ENCODE results near the gene FGF13. TPM values are rescaled to one million over a fixed set of nuclear protein-coding genes. Genes with fewer than 3 reads are reported as not detected.

Gene FGF13
- polyA plus RNA-seq (0.10 TPM in 1 of 3 replicates, not detected in the others), polyA minus RNA-seq (not detected in 3 replicates)
- not detected for polyA plus RNA-seq (2011; ENCODE audit: low read depth)
- polyA plus RNA-seq (2011; cell fraction: cytosol; rRNA removed): not detected in 2 replicates
- polyA plus RNA-seq (2011; cell fraction: nucleus; rRNA removed): not detected in 2 replicates
- polyA plus RNA-seq (2012; ENCODE audit: low replicate concordance): not detected in 2 replicates
- polyA minus RNA-seq (2011; cell fraction: cytosol; rRNA and poly(A)+ RNA removed): not detected
- not detected in 2 replicates for polyA minus RNA-seq (2011; cell fraction: nucleus; rRNA and poly(A)+ RNA removed)

- dilution Hi-C loops (cut with MboI; ENCODE audit: extremely low pct_ligation_motif_present, low sequenced_read_pairs): no loop called here
- DNase-seq (ENCODE audit: low read depth, low spot score) (no peak), FAIRE-seq (no peak)
- TF ChIP-seq EZH2 (IDR thresholded peaks at IDR 0.05; ENCODE audit: low read length): no peak
- no peak for TF ChIP-seq CTCF (optimal IDR thresholded peaks at IDR 0.05 in 1 of 3, IDR thresholded peaks at IDR 0.05 in 1 of 3, conservative IDR thresholded peaks at IDR 0.05 in 1 of 3; ENCODE audit: extremely low read depth in 1 of 3, insufficient read depth in 2 of 3, low read length in 3 of 3)
- Histone ChIP-seq H3K79me2 (ENCODE audit: control insufficient read depth, insufficient read depth, low read length) (no peaks in the 10 kb centered on the region), H3K4me2 (ENCODE audit: control insufficient read depth, extremely low read depth, insufficient read depth, low read depth, low read length) (peak within 1 kb of the TSS; percentile 16), H4K20me1 (ENCODE audit: control insufficient read depth, extremely low read depth, insufficient read depth, low read length) (no peaks in the 10 kb centered on the region), H3K27me3 (ENCODE audit: control insufficient read depth, extremely low read depth, insufficient read depth, low read length) (peaks cover 22% of the 10 kb centered on the region), H3K9ac (ENCODE audit: control insufficient read depth, extremely low read depth, insufficient read depth, low read length) (no peak within 1 kb of the TSS), H3K36me3 (ENCODE audit: control insufficient read depth in 2 of 2, extremely low read depth in 1 of 2, insufficient read depth in 2 of 2, low read length in 2 of 2) (no peaks in the 10 kb centered on the region), H2AFZ (ENCODE audit: control insufficient read depth, low read length) (no peak within 1 kb of the TSS), H3K4me1 (ENCODE audit: control insufficient read depth, extremely low read depth, insufficient read depth, low read length) (no peaks in the 10 kb centered on the region), H3K9me3 (ENCODE audit: control insufficient read depth, low read depth, low read length) (no peaks in the 10 kb centered on the region), H3K9me1 (ENCODE audit: control insufficient read depth, extremely low read depth, insufficient read depth, low read length) (no peaks in the 10 kb centered on the region), H3K27ac (ENCODE audit: control insufficient read depth, insufficient read depth, low read length) (no peak within 1 kb of the TSS), H3K4me3 (ENCODE audit: control insufficient read depth in 2 of 3, extremely low read depth in 1 of 3, insufficient read depth in 2 of 3, low read depth in 1 of 3, low read length in 3 of 3) (no peak within 1 kb of the TSS)
Measured at GRCh38 chrX:138711399-138712347, at the start of gene FGF13. Gene FGF13, minus strand, starts transcription at chrX:138711717. Its CDS starts 714 bp downstream, at chrX:138711003.

GRCh38 chrX:138759217-138759943, 47.9 kb upstream of the FGF13 start:
- no peak overlapping the region for H3K27ac ChIP-seq (ENCODE audit: control insufficient read depth, insufficient read depth, low read length)
- H3K9ac ChIP-seq (ENCODE audit: control insufficient read depth, extremely low read depth, insufficient read depth, low read length): no peak overlapping the region
- no peak for DNase-seq (ENCODE audit: low read depth, low spot score)
- no peak for TF ChIP-seq CTCF (optimal IDR thresholded peaks at IDR 0.05 in 1 of 3, IDR thresholded peaks at IDR 0.05 in 1 of 3, conservative IDR thresholded peaks at IDR 0.05 in 1 of 3; ENCODE audit: extremely low read depth in 1 of 3, insufficient read depth in 2 of 3, low read length in 3 of 3)
- no peak for TF ChIP-seq EZH2 (IDR thresholded peaks at IDR 0.05; ENCODE audit: low read length)
- FAIRE-seq: no peak
- no peaks in the 10 kb centered on the region for H3K4me1 ChIP-seq (ENCODE audit: control insufficient read depth, extremely low read depth, insufficient read depth, low read length)
- no peaks in the 10 kb centered on the region for H3K79me2 ChIP-seq (ENCODE audit: control insufficient read depth, insufficient read depth, low read length)
- no peaks in the 10 kb centered on the region for H3K9me1 ChIP-seq (ENCODE audit: control insufficient read depth, extremely low read depth, insufficient read depth, low read length)
- no peaks in the 10 kb centered on the region for H4K20me1 ChIP-seq (ENCODE audit: control insufficient read depth, extremely low read depth, insufficient read depth, low read length)
- H2AFZ ChIP-seq (ENCODE audit: control insufficient read depth, low read length): no peak overlapping the region
- no peaks in the 10 kb centered on the region for H3K36me3 ChIP-seq (ENCODE audit: control insufficient read depth in 2 of 2, extremely low read depth in 1 of 2, insufficient read depth in 2 of 2, low read length in 2 of 2)
- H3K27me3 ChIP-seq (ENCODE audit: control insufficient read depth, extremely low read depth, insufficient read depth, low read length): no peaks in the 10 kb centered on the region
- no peak overlapping the region for H3K4me3 ChIP-seq (ENCODE audit: control insufficient read depth in 2 of 3, extremely low read depth in 1 of 3, insufficient read depth in 2 of 3, low read depth in 1 of 3, low read length in 3 of 3)
- dilution Hi-C loops (cut with MboI; ENCODE audit: extremely low pct_ligation_motif_present, low sequenced_read_pairs): no loop called here
- H3K9me3 ChIP-seq (ENCODE audit: control insufficient read depth, low read depth, low read length): no peaks in the 10 kb centered on the region
- H3K4me2 ChIP-seq (ENCODE audit: control insufficient read depth, extremely low read depth, insufficient read depth, low read depth, low read length): no peak overlapping the region

All from keratinocyte (primary cell).